Mesenchymal stem cell (in vitro differentiated cells and primary cell): Measurements from ENCODE around the gene LYPD6.
"Not testable (repeated sequence)": the region's sequence is repeated elsewhere in the genome, so short reads cannot be mapped to it uniquely, and the experiment has no call there.

Experiments used
- DNase-seq: peaks from one replicate; pipeline ENCODE4 v3.0.0-alpha.2; 2013
- H2AFZ ChIP-seq: one replicate; pipeline ENCODE4 v1.6.1; 2013; ENCODE audit warnings: low read depth, mild to moderate bottlenecking, control low read depth, inconsistent platforms, low read length, moderate library complexity
- H2AK5ac ChIP-seq: 2 replicates; pipeline ENCODE4 v1.6.1; 2013; ENCODE audit warnings: low read length, moderate library complexity, mild to moderate bottlenecking, inconsistent platforms; ENCODE audit not compliant: severe bottlenecking
- H2BK120ac ChIP-seq: one replicate; pipeline ENCODE4 v1.6.1; 2013; ENCODE audit warnings: low read depth, mild to moderate bottlenecking, inconsistent platforms, low read length, moderate library complexity
- H2BK12ac ChIP-seq, 2 experiments: one replicate each; pipeline ENCODE4 v1.6.1; 2013; ENCODE audit warnings: inconsistent platforms in 2 of 2, low read length in 2 of 2, mild to moderate bottlenecking in 2 of 2, moderate library complexity in 2 of 2, control low read depth in 1 of 2
- H2BK15ac ChIP-seq: one replicate; pipeline ENCODE4 v1.6.1; 2013; ENCODE audit warnings: mild to moderate bottlenecking, low read depth, inconsistent platforms; ENCODE audit not compliant: poor library complexity, severe bottlenecking
- H2BK5ac ChIP-seq: 2 replicates; pipeline ENCODE4 v1.6.1; 2013; ENCODE audit warnings: low read depth, mild to moderate bottlenecking, low read length, control low read depth, inconsistent platforms; ENCODE audit not compliant: poor library complexity, severe bottlenecking
- H3K14ac ChIP-seq, 2 experiments: one replicate each; pipeline ENCODE4 v1.6.1; 2013; ENCODE audit warnings: inconsistent platforms in 2 of 2, low read length in 2 of 2, control low read depth in 1 of 2, mild to moderate bottlenecking in 1 of 2, moderate library complexity in 1 of 2
- H3K18ac ChIP-seq, 2 experiments: one replicate each; pipeline ENCODE4 v1.6.1; 2013; ENCODE audit warnings: inconsistent platforms in 2 of 2, low read length in 2 of 2, control low read depth in 1 of 2, low read depth in 1 of 2, mild to moderate bottlenecking in 1 of 2
- H3K23ac ChIP-seq, 2 experiments: one replicate each; pipeline ENCODE4 v1.6.1; 2013; ENCODE audit warnings: inconsistent platforms in 2 of 2, low read length in 2 of 2, mild to moderate bottlenecking in 2 of 2, moderate library complexity in 2 of 2, control low read depth in 1 of 2
- H3K27ac ChIP-seq: 2 replicates; pipeline ENCODE4 v1.5.1; 2013; ENCODE audit warnings: mild to moderate bottlenecking, moderate library complexity, low read length, control low read depth, inconsistent platforms; ENCODE audit not compliant: poor library complexity, severe bottlenecking
- H3K27me3 ChIP-seq, 2 experiments: 2 replicates each; pipeline versions ENCODE4 v1.6.1 to v1.7.0; 2013; ENCODE audit warnings: low read length in 2 of 2, mild to moderate bottlenecking in 2 of 2, moderate library complexity in 2 of 2, control low read depth in 1 of 2, inconsistent platforms in 1 of 2; ENCODE audit not compliant: control insufficient read depth in 1 of 2, insufficient read depth in 1 of 2
- H3K36me3 ChIP-seq, 2 experiments: 2 replicates each; pipeline versions ENCODE4 v1.6.1 to v1.7.0; 2013; ENCODE audit warnings: low read length in 2 of 2, control low read depth in 1 of 2, inconsistent platforms in 1 of 2, low read depth in 1 of 2, mild to moderate bottlenecking in 1 of 2; ENCODE audit not compliant: insufficient read depth in 2 of 2, control insufficient read depth in 1 of 2
- H3K4ac ChIP-seq, 2 experiments: one replicate each; pipeline ENCODE4 v1.6.1; 2013; ENCODE audit warnings: inconsistent platforms in 2 of 2, low read length in 2 of 2, mild to moderate bottlenecking in 2 of 2, moderate library complexity in 2 of 2, control low read depth in 1 of 2, low read depth in 1 of 2
- H3K4me1 ChIP-seq: 2 replicates; pipeline ENCODE4 v1.6.1; 2013; ENCODE audit warnings: low read depth, low read length, control low read depth; ENCODE audit not compliant: control insufficient read depth, insufficient read depth
- H3K4me2 ChIP-seq: 2 replicates; pipeline ENCODE4 v1.6.1; 2013; ENCODE audit warnings: low read length, mild to moderate bottlenecking, inconsistent platforms; ENCODE audit not compliant: poor library complexity, severe bottlenecking
- H3K4me3 ChIP-seq, 2 experiments: 2 replicates each; pipeline versions ENCODE4 v1.5.1 to v1.7.0; 2013; ENCODE audit warnings: low read length in 2 of 2, mild to moderate bottlenecking in 2 of 2, control low read depth in 1 of 2, low read depth in 1 of 2; ENCODE audit not compliant: insufficient read depth in 1 of 2
- H3K79me1 ChIP-seq: replicated peaks from 2 replicates; pipeline ENCODE4 v1.6.1; 2013; ENCODE audit warnings: mild to moderate bottlenecking, control low read depth, low read length, inconsistent platforms; ENCODE audit not compliant: poor library complexity, severe bottlenecking
- H3K9ac ChIP-seq: 2 replicates; pipeline ENCODE4 v1.7.0; 2013; ENCODE audit warnings: mild to moderate bottlenecking, low read length, moderate library complexity
- H3K9me3 ChIP-seq: 2 replicates; pipeline ENCODE4 v1.7.0; 2013; ENCODE audit warnings: mild to moderate bottlenecking, low read length; ENCODE audit not compliant: control insufficient read depth
- H4K8ac ChIP-seq: one replicate; pipeline ENCODE4 v1.6.1; 2013; ENCODE audit warnings: inconsistent platforms, mild to moderate bottlenecking, low read length, moderate library complexity
- H4K91ac ChIP-seq: one replicate; pipeline ENCODE4 v1.6.1; 2013; ENCODE audit warnings: mild to moderate bottlenecking, low read length, inconsistent platforms
- WGBS: methylation state at CpG from one replicate; pipeline ENCODE4 v1.1.7; 2013; ENCODE audit warnings: mixed read lengths; 5-methylcytosine and 5-hydroxymethylcytosine counted together

LYPD6 gene

GRCh38 chr2:149499204-149499603, 168.8 kb downstream of the LYPD6 start:
- not testable (repeated sequence) for H3K14ac ChIP-seq, H3K27me3 ChIP-seq, H4K8ac ChIP-seq, H3K79me1 ChIP-seq, H3K4ac ChIP-seq, H3K9ac ChIP-seq, H2BK12ac ChIP-seq, H3K9me3 ChIP-seq, H2BK15ac ChIP-seq, H4K91ac ChIP-seq, H2BK5ac ChIP-seq, H3K36me3 ChIP-seq, H2AFZ ChIP-seq, H3K4me1 ChIP-seq, DNase-seq, H3K4me3 ChIP-seq, H2AK5ac ChIP-seq, H3K18ac ChIP-seq, H3K27ac ChIP-seq, H2BK120ac ChIP-seq, H3K23ac ChIP-seq, H3K4me2 ChIP-seq
- WGBS = 90% methylated on average over 1 of the region's 1 CpG

GRCh38 chr2:149506808-149507207, 176.4 kb downstream of the LYPD6 start:
- H3K4me1 ChIP-seq = not testable (repeated sequence)
- WGBS = 88% methylated on average over 8 of the region's 8 CpGs

GRCh38 chr2:149507974-149508373, 177.6 kb downstream of the LYPD6 start:
- Histone ChIP-seq H2BK5ac (no peak overlapping the region), H3K4ac (no peak overlapping the region), H2BK120ac (peak overlapping the region; percentile 7), H4K91ac (no peak overlapping the region), H3K4me3 (no peak overlapping the region), H3K9ac (no peak overlapping the region), H2BK12ac (no peak overlapping the region), H4K8ac (no peak overlapping the region), H3K27ac (no peak overlapping the region), H3K18ac (no peak overlapping the region), H3K4me2 (no peak overlapping the region), H3K23ac (no peak overlapping the region), H3K9me3 (peaks cover 6% of the 10 kb centered on the region), H2AFZ (no peak overlapping the region), H3K27me3 (no peaks in the 10 kb centered on the region), H3K79me1 (no peaks in the 10 kb centered on the region), H2AK5ac (no peak overlapping the region), H3K36me3 (no peaks in the 10 kb centered on the region), H3K4me1 (peaks cover 1% of the 10 kb centered on the region), H3K14ac (no peak overlapping the region), H2BK15ac (no peak overlapping the region)
- WGBS = 67% methylated on average over 2 of the region's 2 CpGs
- peak; percentile 17 for DNase-seq

More at GRCh38 chr2:149506808-149507207, 176.4 kb downstream of the LYPD6 start:
- H3K36me3 ChIP-seq, H3K23ac ChIP-seq, H3K18ac ChIP-seq, H3K27ac ChIP-seq, H4K91ac ChIP-seq, DNase-seq, H2AFZ ChIP-seq, H3K4ac ChIP-seq, H2BK120ac ChIP-seq, H3K27me3 ChIP-seq, H3K79me1 ChIP-seq, H2AK5ac ChIP-seq, H4K8ac ChIP-seq, H3K4me2 ChIP-seq, H3K9me3 ChIP-seq, H3K9ac ChIP-seq, H2BK15ac ChIP-seq, H3K14ac ChIP-seq, H2BK5ac ChIP-seq, H2BK12ac ChIP-seq, H3K4me3 ChIP-seq: not testable (repeated sequence)

- no peak overlapping the region for H3K14ac ChIP-seq
- WGBS = no CpG with 5 or more reads among the region's 1 CpG
- H3K23ac ChIP-seq = no peak overlapping the region
- no peak overlapping the region for H3K9ac ChIP-seq
- no peaks in the 10 kb centered on the region for H3K4me1 ChIP-seq
- H2BK120ac ChIP-seq = no peak overlapping the region
- no peaks in the 10 kb centered on the region for H3K27me3 ChIP-seq
- H3K4ac ChIP-seq = no peak overlapping the region
- no peak overlapping the region for H2AK5ac ChIP-seq
- H3K9me3 ChIP-seq = no peaks in the 10 kb centered on the region
- no peaks in the 10 kb centered on the region for H3K36me3 ChIP-seq
- H4K91ac ChIP-seq = no peak overlapping the region
- no peak for DNase-seq
- no peak overlapping the region for H3K18ac ChIP-seq
- H2AFZ ChIP-seq = no peak overlapping the region
- H2BK15ac ChIP-seq = no peak overlapping the region
- H3K4me2 ChIP-seq = no peak overlapping the region
- no peaks in the 10 kb centered on the region for H3K79me1 ChIP-seq
- H3K4me3 ChIP-seq = no peak overlapping the region
- no peak overlapping the region for H2BK5ac ChIP-seq
- H2BK12ac ChIP-seq = no peak overlapping the region
- no peak overlapping the region for H4K8ac ChIP-seq
- no peak overlapping the region for H3K27ac ChIP-seq
These were observed 183.1 kb downstream of the LYPD6 start for GRCh38 chr2:149513461-149513860.
